GM12874 (cell line): Measurements from ENCODE around the gene KRTAP12-1.

Source experiments
- TF ChIP-seq, protein P1 (sequence below): IDR thresholded peaks from 2 replicates; pipeline ENCODE4 v1.5.1; 2011; ENCODE audit warnings: low read depth, mild to moderate bottlenecking, control low read depth, low read length, moderate library complexity; ENCODE audit not compliant: insufficient read depth

The KRTAP12-1 gene

GRCh38 chr21:44710756-44711326 is 28.9 kb upstream of the KRTAP12-1 start:
- TF ChIP-seq, protein P1, sequence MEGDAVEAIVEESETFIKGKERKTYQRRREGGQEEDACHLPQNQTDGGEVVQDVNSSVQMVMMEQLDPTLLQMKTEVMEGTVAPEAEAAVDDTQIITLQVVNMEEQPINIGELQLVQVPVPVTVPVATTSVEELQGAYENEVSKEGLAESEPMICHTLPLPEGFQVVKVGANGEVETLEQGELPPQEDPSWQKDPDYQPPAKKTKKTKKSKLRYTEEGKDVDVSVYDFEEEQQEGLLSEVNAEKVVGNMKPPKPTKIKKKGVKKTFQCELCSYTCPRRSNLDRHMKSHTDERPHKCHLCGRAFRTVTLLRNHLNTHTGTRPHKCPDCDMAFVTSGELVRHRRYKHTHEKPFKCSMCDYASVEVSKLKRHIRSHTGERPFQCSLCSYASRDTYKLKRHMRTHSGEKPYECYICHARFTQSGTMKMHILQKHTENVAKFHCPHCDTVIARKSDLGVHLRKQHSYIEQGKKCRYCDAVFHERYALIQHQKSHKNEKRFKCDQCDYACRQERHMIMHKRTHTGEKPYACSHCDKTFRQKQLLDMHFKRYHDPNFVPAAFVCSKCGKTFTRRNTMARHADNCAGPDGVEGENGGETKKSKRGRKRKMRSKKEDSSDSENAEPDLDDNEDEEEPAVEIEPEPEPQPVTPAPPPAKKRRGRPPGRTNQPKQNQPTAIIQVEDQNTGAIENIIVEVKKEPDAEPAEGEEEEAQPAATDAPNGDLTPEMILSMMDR = no peak

GRCh38 chr21:44710294-44710665 is 28.3 kb upstream of the KRTAP12-1 start:
- TF ChIP-seq, protein P1 = no peak

DNA sequence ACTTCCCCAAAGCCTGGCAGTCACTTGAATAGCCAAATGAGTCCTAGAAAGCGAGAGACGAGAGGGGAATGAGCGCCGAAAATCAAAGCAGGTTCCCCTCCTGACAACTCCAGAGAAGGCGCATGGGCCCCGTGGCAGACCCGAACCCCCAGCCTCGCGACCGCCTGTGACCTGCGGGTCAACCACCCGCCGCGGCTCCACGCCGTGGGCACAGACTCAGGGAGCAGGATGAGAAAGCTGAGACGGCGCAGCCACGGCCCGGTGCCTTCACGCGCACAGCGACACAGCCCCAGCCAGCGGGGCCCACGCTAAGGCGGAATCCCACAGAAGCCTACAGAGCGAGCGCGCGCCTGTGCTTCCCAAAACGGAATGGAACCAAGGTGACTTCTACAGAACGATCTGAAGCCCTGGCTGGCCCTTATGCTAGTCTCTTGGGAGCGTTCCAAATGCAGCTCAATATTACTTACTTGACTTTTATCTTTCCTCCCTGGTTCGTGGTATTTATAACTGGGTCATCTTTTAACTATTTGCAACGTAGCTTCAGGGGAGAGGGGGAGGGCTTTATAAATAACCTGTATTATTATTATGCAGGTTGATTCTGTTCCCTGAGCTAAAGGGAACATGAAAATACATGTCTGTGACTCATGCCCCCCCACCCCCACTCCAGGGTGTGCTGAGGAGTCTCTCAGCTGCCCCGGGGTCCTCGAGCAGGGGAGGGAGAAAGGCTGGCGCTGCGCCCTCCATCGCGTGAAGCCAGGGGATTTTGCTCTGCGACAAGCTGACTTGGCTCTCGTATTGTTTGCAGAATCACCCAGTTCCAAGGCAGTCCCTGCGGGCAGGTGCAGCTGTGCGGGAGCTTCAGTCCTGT is 27.7 kb upstream of the KRTAP12-1 start:
- TF ChIP-seq, protein P1 = no peak

DNA sequence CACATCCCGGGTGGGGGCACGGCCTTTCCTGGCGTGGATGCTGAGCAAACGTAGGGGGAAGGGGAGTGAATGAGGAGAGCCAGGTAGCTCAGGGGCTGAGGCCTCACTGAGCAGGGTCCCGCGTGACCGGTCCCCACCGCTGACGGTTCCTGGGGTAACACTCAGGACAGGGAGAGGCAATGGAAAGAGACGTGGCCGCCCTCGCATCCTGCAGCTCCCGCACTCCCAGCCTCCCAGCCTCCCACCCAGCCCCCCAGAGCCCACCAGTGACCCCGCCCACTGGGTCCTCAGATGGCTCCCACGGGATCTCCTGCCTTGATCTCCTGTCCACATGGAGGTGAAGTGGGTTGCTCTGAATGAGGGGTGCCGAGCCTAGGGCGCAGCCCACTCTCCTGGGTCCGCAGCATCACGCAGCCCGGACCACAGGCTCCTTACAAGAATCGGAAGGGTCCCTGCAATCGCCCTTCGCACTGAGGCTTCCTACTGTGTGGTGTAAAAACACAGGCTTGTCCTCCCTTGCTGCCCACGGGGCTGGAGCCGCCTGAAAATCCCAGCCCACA is 27.0 kb upstream of the KRTAP12-1 start:
- TF ChIP-seq, protein P1 = no peak

- TF ChIP-seq, protein P1 = no peak
Measured at GRCh38 chr21:44708213-44708865, 26.4 kb upstream of the KRTAP12-1 start.

GRCh38 chr21:44706706-44707581 is 25.0 kb upstream of the KRTAP12-1 start:
- TF ChIP-seq, protein P1 = no peak
